PFSK-1 (cell line): ENCODE measurements around the gene S100A6.

Experiments
- FOXP2 ChIP-seq: optimal IDR thresholded peaks from 2 replicates; pipeline ENCODE3; 2011; ENCODE audit warnings: borderline replicate concordance, control low read depth, inconsistent platforms; ENCODE audit not compliant: insufficient read depth; ENCODE audit errors: extremely low read length, extremely low read depth
- POLR2AphosphoS5 ChIP-seq: IDR thresholded peaks from 2 replicates; pipeline ENCODE4 v1.6.1; 2012; ENCODE audit warnings: low read depth, mild to moderate bottlenecking, control low read depth, low read length, moderate library complexity
- SIN3A ChIP-seq: IDR thresholded peaks from 2 replicates; pipeline ENCODE4 v1.6.1; 2012; ENCODE audit warnings: mild to moderate bottlenecking, low read length, moderate library complexity, borderline replicate concordance; ENCODE audit not compliant: insufficient read depth
- TAF1 ChIP-seq: IDR thresholded peaks from 2 replicates; pipeline ENCODE4 v1.6.1; 2012; ENCODE audit warnings: low read length, control low read depth, borderline replicate concordance; ENCODE audit not compliant: insufficient read depth
- TF ChIP-seq, protein P1 (sequence below), 2 experiments: IDR thresholded peaks; 2 replicates each; pipeline versions ENCODE4 v1.6.1 to v1.8.0; 2011 to 2012; ENCODE audit warnings: low read depth in 2 of 2, low read length in 2 of 2, control low read depth in 1 of 2, inconsistent platforms in 1 of 2, mild to moderate bottlenecking in 1 of 2, moderate library complexity in 1 of 2; ENCODE audit not compliant: insufficient read depth in 1 of 2

The S100A6 gene

DNA sequence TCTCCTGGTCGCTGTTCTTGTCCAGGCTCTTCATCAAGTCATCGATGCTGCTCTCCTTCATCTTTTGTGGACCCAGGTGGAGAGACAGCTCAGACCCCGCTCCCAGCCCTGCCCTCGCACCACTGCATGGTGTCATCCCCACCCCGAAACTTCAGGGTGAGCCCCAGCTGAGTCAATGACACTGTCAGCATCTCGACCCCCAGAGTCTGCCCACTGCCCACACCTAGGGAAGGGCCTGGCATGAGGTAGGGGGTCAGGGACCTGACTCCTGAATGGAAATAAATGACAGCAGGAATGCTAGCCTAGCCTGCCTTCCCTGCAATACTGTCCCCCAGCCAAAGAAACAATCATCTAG, 1.6 kb upstream of the S100A6 start:
- TF ChIP-seq, protein P1, sequence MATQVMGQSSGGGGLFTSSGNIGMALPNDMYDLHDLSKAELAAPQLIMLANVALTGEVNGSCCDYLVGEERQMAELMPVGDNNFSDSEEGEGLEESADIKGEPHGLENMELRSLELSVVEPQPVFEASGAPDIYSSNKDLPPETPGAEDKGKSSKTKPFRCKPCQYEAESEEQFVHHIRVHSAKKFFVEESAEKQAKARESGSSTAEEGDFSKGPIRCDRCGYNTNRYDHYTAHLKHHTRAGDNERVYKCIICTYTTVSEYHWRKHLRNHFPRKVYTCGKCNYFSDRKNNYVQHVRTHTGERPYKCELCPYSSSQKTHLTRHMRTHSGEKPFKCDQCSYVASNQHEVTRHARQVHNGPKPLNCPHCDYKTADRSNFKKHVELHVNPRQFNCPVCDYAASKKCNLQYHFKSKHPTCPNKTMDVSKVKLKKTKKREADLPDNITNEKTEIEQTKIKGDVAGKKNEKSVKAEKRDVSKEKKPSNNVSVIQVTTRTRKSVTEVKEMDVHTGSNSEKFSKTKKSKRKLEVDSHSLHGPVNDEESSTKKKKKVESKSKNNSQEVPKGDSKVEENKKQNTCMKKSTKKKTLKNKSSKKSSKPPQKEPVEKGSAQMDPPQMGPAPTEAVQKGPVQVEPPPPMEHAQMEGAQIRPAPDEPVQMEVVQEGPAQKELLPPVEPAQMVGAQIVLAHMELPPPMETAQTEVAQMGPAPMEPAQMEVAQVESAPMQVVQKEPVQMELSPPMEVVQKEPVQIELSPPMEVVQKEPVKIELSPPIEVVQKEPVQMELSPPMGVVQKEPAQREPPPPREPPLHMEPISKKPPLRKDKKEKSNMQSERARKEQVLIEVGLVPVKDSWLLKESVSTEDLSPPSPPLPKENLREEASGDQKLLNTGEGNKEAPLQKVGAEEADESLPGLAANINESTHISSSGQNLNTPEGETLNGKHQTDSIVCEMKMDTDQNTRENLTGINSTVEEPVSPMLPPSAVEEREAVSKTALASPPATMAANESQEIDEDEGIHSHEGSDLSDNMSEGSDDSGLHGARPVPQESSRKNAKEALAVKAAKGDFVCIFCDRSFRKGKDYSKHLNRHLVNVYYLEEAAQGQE (IDR thresholded peaks at IDR 0.05; ENCODE audit: insufficient read depth in 1 of 2, low read depth in 2 of 2, low read length in 2 of 2), result no peak
- TF ChIP-seq FOXP2 (no peak), SIN3A (no peak), TAF1 (no peak), POLR2AphosphoS5 (no peak)

DNA sequence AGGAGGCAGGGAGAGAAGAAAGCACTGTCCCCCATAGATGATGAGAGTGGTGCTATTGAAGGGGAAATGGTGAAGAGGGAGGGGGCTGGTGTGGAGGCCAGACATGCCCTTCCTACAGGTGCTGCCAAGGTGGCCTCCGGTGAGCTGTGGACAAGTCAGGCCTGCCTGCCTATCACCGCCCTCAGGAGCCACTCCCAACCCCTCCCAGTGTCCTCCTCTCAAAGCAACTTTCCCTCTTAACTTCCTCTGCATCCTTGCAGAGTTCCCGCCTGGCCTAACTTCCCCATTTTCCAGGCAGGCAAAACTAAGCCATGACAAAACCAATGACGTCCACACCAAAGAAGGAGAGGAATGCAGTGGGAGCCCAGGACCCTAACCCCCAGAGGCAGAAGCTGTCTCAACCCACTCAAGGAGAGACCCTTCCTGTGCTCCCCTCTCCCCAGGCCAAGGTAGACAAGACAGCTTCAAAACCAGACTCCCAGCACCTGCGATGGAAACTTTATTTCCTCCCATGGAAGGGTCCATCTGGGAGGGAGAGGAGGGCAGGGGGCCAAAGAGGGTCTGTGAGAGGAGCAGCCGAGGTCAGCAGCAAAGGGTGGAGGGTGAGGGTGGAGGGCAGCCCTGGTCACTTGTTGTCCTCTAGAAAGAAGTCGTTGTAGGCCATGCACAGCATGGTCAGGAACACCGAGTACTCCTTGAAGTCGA, 1.0 kb upstream of the S100A6 start:
- TF ChIP-seq SIN3A (no peak), FOXP2 (no peak), TAF1 (no peak), POLR2AphosphoS5 (no peak)
- TF ChIP-seq, protein P1 (IDR thresholded peaks at IDR 0.05; ENCODE audit: insufficient read depth in 1 of 2, low read depth in 2 of 2, low read length in 2 of 2), result no peak

DNA sequence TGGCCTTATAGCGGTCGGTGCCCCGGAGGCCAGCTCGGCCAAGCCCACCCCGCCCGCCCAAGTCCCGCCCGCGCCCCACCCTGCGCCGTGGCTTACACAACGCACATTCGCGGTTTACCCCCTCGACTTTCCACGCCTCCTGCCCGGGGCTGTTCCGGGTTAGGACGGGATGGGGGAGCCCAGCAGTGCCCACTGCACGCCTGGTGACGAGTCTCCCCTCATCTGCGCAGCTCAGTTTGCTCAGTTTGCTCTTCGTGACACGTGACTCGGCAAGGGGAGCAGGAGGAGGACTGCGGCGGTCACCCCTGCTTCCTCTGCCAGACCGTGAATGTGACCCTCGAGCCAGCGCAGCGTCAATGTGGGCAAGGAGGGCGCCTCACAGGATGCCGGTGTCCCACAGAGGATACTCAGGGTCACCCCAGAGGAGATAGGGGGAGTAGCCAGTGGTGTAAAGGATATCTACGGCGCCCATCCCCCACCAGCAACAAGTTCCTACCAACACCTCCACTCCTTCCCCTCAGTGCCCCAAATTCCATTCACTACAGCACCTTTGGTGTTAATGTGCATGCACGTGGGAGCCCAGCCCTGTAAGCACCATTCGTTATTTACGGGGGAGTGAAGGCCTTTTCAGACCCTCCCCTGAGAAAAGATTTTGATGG, 350 bp upstream of the S100A6 start:
- TF ChIP-seq TAF1, result no peak
- no peak for TF ChIP-seq FOXP2
- TF ChIP-seq, protein P1 (IDR thresholded peaks at IDR 0.05; ENCODE audit: insufficient read depth in 1 of 2, low read depth in 2 of 2, low read length in 2 of 2), result no peak
- TF ChIP-seq POLR2AphosphoS5, result no peak
- TF ChIP-seq SIN3A, result no peak

DNA sequence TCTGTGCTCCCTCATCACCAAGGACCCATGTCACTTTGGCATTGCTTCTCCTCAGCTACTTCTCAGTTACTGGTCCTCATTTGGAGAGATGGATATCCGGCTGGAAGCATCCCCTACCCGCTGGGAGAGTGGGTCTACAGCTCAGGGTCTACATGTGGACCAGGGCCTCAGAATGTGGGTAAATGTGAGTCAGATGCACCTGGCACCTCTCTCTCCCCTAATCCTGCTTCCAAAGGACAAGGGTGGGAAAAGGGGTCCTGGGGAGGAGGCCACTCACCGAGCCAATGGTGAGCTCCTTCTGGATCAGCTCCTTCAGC, 908 bp downstream of the S100A6 start:
- no peak for TF ChIP-seq POLR2AphosphoS5
- no peak for TF ChIP-seq TAF1
- TF ChIP-seq, protein P1 (IDR thresholded peaks at IDR 0.05; ENCODE audit: insufficient read depth in 1 of 2, low read depth in 2 of 2, low read length in 2 of 2), result no peak
- no peak for TF ChIP-seq FOXP2
- no peak for TF ChIP-seq SIN3A
